Activated CD8-positive, alpha-beta T cell treated with anti-CD3 and anti-CD28 coated beads, Interleukin-2, amount 10 ng/mL, durations not matched to agents 7 days and 5 days (primary cell): ENCODE data around the gene DDX50. TPM values are rescaled to one million over a fixed set of nuclear protein-coding genes. Genes with fewer than 3 reads are reported as not detected.
"Not testable (repeated sequence)": the region's sequence is repeated elsewhere in the genome, so short reads cannot be mapped to it uniquely, and the experiment has no call there.

Experiments used
- ATAC-seq: fragments of 150-1000 bp; cut with Tn5 transposase; one replicate; pipeline ENCODE4 v1.10.0; 2021; ENCODE audit warnings: moderate library complexity
- CTCF ChIA-PET: fragments of 350-600 bp; sonication (Branson Sonifier 250); formaldehyde crosslinking; loops from one replicate; lab custom pipeline; 2021; ENCODE audit warnings: antibody characterized with exemption; lab: Charles Lee
- POLR2A ChIA-PET: fragments of 350-600 bp; sonication (Branson Sonifier 250); formaldehyde crosslinking; loops from one replicate; lab custom pipeline; 2021; ENCODE audit warnings: antibody characterized with exemption; lab: Charles Lee
- DNase-seq: peaks from one replicate; pipeline ENCODE4 v3.0.0-alpha.2; 2020
- H3K27ac Mint-ChIP-seq: one replicate; pipeline ENCODE4 v1.8.0; 2021; ENCODE audit warnings: mild to moderate bottlenecking, mixed read lengths
- H3K27me3 Mint-ChIP-seq: one replicate; pipeline ENCODE4 v1.8.0; 2021; ENCODE audit warnings: low read depth, mixed read lengths
- H3K36me3 Mint-ChIP-seq: one replicate; pipeline ENCODE4 v1.8.0; 2021; ENCODE audit warnings: low read depth, mixed read lengths
- H3K4me1 Mint-ChIP-seq: one replicate; pipeline ENCODE4 v1.8.0; 2021; ENCODE audit warnings: low read depth, mixed read lengths
- H3K4me3 Mint-ChIP-seq: one replicate; pipeline ENCODE4 v1.8.0; 2021; ENCODE audit warnings: mild to moderate bottlenecking, mixed read lengths
- H3K9me3 Mint-ChIP-seq: one replicate; pipeline ENCODE4 v1.8.0; 2022; ENCODE audit warnings: mixed read lengths; ENCODE audit not compliant: insufficient read depth
- total RNA-seq, 2 experiments: library from RNA; stranded (reverse); gene quantifications; one replicate each; pipeline ENCODE4 v1.2.3, GENCODE V29; 2021

The DDX50 gene
- total RNA-seq = 10 to 100 TPM; 46.9 to 50.7 TPM

GRCh38 chr10:68901105-68901927 lies at the start of gene DDX50:
TSS of gene DDX50 (plus strand) at chr10:68901315. CDS start at chr10:68901385, 70 bp downstream.
- CTCF ChIA-PET = interaction anchor here (1.0 to 1.5 kb wide), 2 partner anchors 351 to 1046 kb away, joined by 3 to 5 read pairs; no protein-coding TSS in a partner anchor

GRCh38 chr10:68856352-68856751 lies 44.8 kb upstream of the DDX50 start:
- CTCF ChIA-PET = interaction anchor here (0.8 to 1.1 kb wide), 2 partner anchors 210 to 306 kb away, joined by 3 read pairs; no protein-coding TSS in a partner anchor
- H3K36me3 Mint-ChIP-seq = peaks cover 5% of the 10 kb centered on the region
- H3K4me1 Mint-ChIP-seq = no peaks in the 10 kb centered on the region
- ATAC-seq (no peak), DNase-seq (no peak)
- H3K4me3 Mint-ChIP-seq = no peak overlapping the region
- H3K9me3 Mint-ChIP-seq = peaks cover 10% of the 10 kb centered on the region
- H3K27ac Mint-ChIP-seq = no peak overlapping the region
- peaks cover 9% of the 10 kb centered on the region for H3K27me3 Mint-ChIP-seq
- POLR2A ChIA-PET = interaction anchor here (0.5 to 1.0 kb wide), 3 partner anchors 85 to 307 kb away, joined by 3 to 4 read pairs (median 4); no protein-coding TSS in a partner anchor

More at GRCh38 chr10:68901105-68901927, at the start of gene DDX50:
- Mint-ChIP-seq H3K9me3 (no peaks in the 10 kb centered on the region), H3K36me3 (peaks cover 31% of the 10 kb centered on the region), H3K4me1 (peaks cover 40% of the 10 kb centered on the region), H3K4me3 (peak within 1 kb of the TSS; percentile 93), H3K27ac (peak within 1 kb of the TSS; percentile 98), H3K27me3 (peaks cover 3% of the 10 kb centered on the region)
- ATAC-seq (peak; percentile 97), DNase-seq (peak; percentile 99)
- POLR2A ChIA-PET = interaction anchor here (0.6 to 2.0 kb wide), 15 partner anchors 9 to 1452 kb away, joined by 3 to 11 read pairs (median 3); partner anchors contain the start of genes CCAR1, DDX21, HNRNPH3 and PBLD

GRCh38 chr10:68857005-68857404 lies 44.1 kb upstream of the DDX50 start:
- Mint-ChIP-seq H3K27me3 (peaks cover 9% of the 10 kb centered on the region), H3K36me3 (peaks cover 5% of the 10 kb centered on the region), H3K4me1 (no peaks in the 10 kb centered on the region), H3K9me3 (peaks cover 17% of the 10 kb centered on the region), H3K27ac (no peak overlapping the region), H3K4me3 (no peak overlapping the region)
- no peak for ATAC-seq
- no peak for DNase-seq
- CTCF ChIA-PET = no interaction called here
- POLR2A ChIA-PET = no interaction called here

- H3K36me3 Mint-ChIP-seq = peaks cover 5% of the 10 kb centered on the region
- CTCF ChIA-PET = no interaction called here
- ATAC-seq (no peak), DNase-seq (no peak)
- no peak overlapping the region for H3K4me3 Mint-ChIP-seq
- H3K9me3 Mint-ChIP-seq = peaks cover 25% of the 10 kb centered on the region
- no peak overlapping the region for H3K27ac Mint-ChIP-seq
- POLR2A ChIA-PET = no interaction called here
- peaks cover 9% of the 10 kb centered on the region for H3K27me3 Mint-ChIP-seq
- no peaks in the 10 kb centered on the region for H3K4me1 Mint-ChIP-seq
These were observed 39.9 kb upstream of the DDX50 start for GRCh38 chr10:68861253-68861652.

GRCh38 chr10:68864611-68865010 lies 36.5 kb upstream of the DDX50 start:
- POLR2A ChIA-PET = no interaction called here
- Mint-ChIP-seq H3K27me3 (no peaks in the 10 kb centered on the region), H3K4me1 (no peaks in the 10 kb centered on the region), H3K4me3 (no peak overlapping the region), H3K36me3 (peaks cover 2% of the 10 kb centered on the region), H3K9me3 (peaks cover 25% of the 10 kb centered on the region), H3K27ac (no peak overlapping the region)
- ATAC-seq (no peak), DNase-seq (no peak)
- CTCF ChIA-PET = interaction anchor here (1.7 to 2.0 kb wide), 2 partner anchors 14 to 26 kb away, joined by 4 to 5 read pairs; no protein-coding TSS in a partner anchor

GRCh38 chr10:68868173-68868572 lies 32.9 kb upstream of the DDX50 start:
- H3K36me3 Mint-ChIP-seq, DNase-seq, H3K9me3 Mint-ChIP-seq, H3K27ac Mint-ChIP-seq, H3K4me3 Mint-ChIP-seq, ATAC-seq, H3K4me1 Mint-ChIP-seq, H3K27me3 Mint-ChIP-seq, POLR2A ChIA-PET, CTCF ChIA-PET: not testable (repeated sequence)

- Mint-ChIP-seq H3K9me3 (no peaks in the 10 kb centered on the region), H3K4me1 (peaks cover 7% of the 10 kb centered on the region), H3K36me3 (no peaks in the 10 kb centered on the region), H3K4me3 (no peak overlapping the region), H3K27ac (no peak overlapping the region), H3K27me3 (no peaks in the 10 kb centered on the region)
- ChIA-PET CTCF (no interaction called here), POLR2A (no interaction called here)
- ATAC-seq (no peak), DNase-seq (no peak)
These were observed 31.5 kb upstream of the DDX50 start for GRCh38 chr10:68869623-68870022.

- Mint-ChIP-seq H3K4me3 (no peak overlapping the region), H3K27me3 (no peaks in the 10 kb centered on the region), H3K4me1 (peaks cover 7% of the 10 kb centered on the region), H3K27ac (no peak overlapping the region), H3K36me3 (no peaks in the 10 kb centered on the region), H3K9me3 (no peaks in the 10 kb centered on the region)
- DNase-seq = no peak
- CTCF ChIA-PET = no interaction called here
- POLR2A ChIA-PET = interaction anchor here (1.5 kb wide), 1 partner anchor 31 kb away, joined by 3 read pairs; the partner anchor contains the start of gene DDX50
- ATAC-seq = no peak
These were observed 31.1 kb upstream of the DDX50 start for GRCh38 chr10:68870061-68870460.

GRCh38 chr10:68870545-68871104 lies 30.5 kb upstream of the DDX50 start:
- H3K27ac Mint-ChIP-seq = peak overlapping the region; percentile 7
- H3K9me3 Mint-ChIP-seq = no peaks in the 10 kb centered on the region
- H3K36me3 Mint-ChIP-seq = no peaks in the 10 kb centered on the region
- H3K4me3 Mint-ChIP-seq = no peak overlapping the region
- POLR2A ChIA-PET = interaction anchor here (0.6 to 1.5 kb wide), 2 partner anchors 30 to 48 kb away, joined by 3 read pairs; partner anchors contain the start of gene DDX50
- H3K27me3 Mint-ChIP-seq = no peaks in the 10 kb centered on the region
- peaks cover 11% of the 10 kb centered on the region for H3K4me1 Mint-ChIP-seq
- CTCF ChIA-PET = interaction anchor here (0.9 to 1.3 kb wide), 3 partner anchors 18 to 134 kb away, joined by 3 to 5 read pairs (median 3); partner anchors contain the start of gene STOX1
- DNase-seq (peak; percentile 32), ATAC-seq (peak; percentile 77)

- no peaks in the 10 kb centered on the region for H3K9me3 Mint-ChIP-seq
- no peak overlapping the region for H3K27ac Mint-ChIP-seq
- H3K4me1 Mint-ChIP-seq = peaks cover 11% of the 10 kb centered on the region
- H3K36me3 Mint-ChIP-seq = no peaks in the 10 kb centered on the region
- ATAC-seq (no peak), DNase-seq (no peak)
- no peaks in the 10 kb centered on the region for H3K27me3 Mint-ChIP-seq
- H3K4me3 Mint-ChIP-seq = no peak overlapping the region
- POLR2A ChIA-PET = interaction anchor here (0.6 to 1.5 kb wide), 3 partner anchors 29 to 84 kb away, joined by 3 read pairs; partner anchors contain the start of genes DDX21 and DDX50
- CTCF ChIA-PET = interaction anchor here (0.9 to 1.3 kb wide), 3 partner anchors 18 to 134 kb away, joined by 3 to 5 read pairs (median 3); partner anchors contain the start of gene STOX1
These were observed 29.9 kb upstream of the DDX50 start for GRCh38 chr10:68871105-68871711.

GRCh38 chr10:68871731-68872342 lies 29.3 kb upstream of the DDX50 start:
- Mint-ChIP-seq H3K4me1 (peaks cover 11% of the 10 kb centered on the region), H3K4me3 (no peak overlapping the region), H3K9me3 (no peaks in the 10 kb centered on the region), H3K27me3 (no peaks in the 10 kb centered on the region), H3K27ac (no peak overlapping the region), H3K36me3 (no peaks in the 10 kb centered on the region)
- DNase-seq = no peak
- CTCF ChIA-PET = interaction anchor here (1.3 kb wide), 1 partner anchor 45 kb away, joined by 5 read pairs; the partner anchor contains the start of gene STOX1
- POLR2A ChIA-PET = interaction anchor here (0.9 to 1.5 kb wide), 2 partner anchors 29 to 84 kb away, joined by 3 read pairs; partner anchors contain the start of genes DDX21 and DDX50
- ATAC-seq = no peak
